GM18520 (cell line): Measurements from ENCODE around the gene ATP6V0B.

ENCODE experiments used
- ATAC-seq: cut with Tn5 transposase; IDR thresholded peaks from one replicate; pipeline ENCODE4 v1.9.1; 2021; ENCODE audit not compliant: unreplicated experiment

Gene ATP6V0B

GRCh38 chr1:44024903-44025525 is 50.3 kb downstream of the ATP6V0B start:
- ATAC-seq: no peak

GRCh38 chr1:44025816-44026215 is 51.1 kb downstream of the ATP6V0B start:
- ATAC-seq: no peak

- no peak for ATAC-seq
Observed at GRCh38 chr1:44027320-44027719, 52.6 kb downstream of the ATP6V0B start.
